Kidney epithelial cell (primary cell): Measurements from ENCODE around the gene ENPP3. TPM values are rescaled to one million over a fixed set of nuclear protein-coding genes. Genes with fewer than 3 reads are reported as not detected.

Source experiments
- DNase-seq: peaks from one replicate; pipeline ENCODE4 v3.0.0-alpha.2; 2010; ENCODE audit warnings: low read depth
- H3K27me3 ChIP-seq: 2 replicates; pipeline ENCODE4 v1.6.0; 2011; ENCODE audit warnings: low read length; ENCODE audit not compliant: control insufficient read depth, insufficient read depth
- H3K36me3 ChIP-seq: 2 replicates; pipeline ENCODE4 v1.5.1; 2011; ENCODE audit warnings: low read length; ENCODE audit not compliant: control insufficient read depth, insufficient read depth
- H3K4me3 ChIP-seq: 2 replicates; pipeline ENCODE4 v1.5.1; 2011; ENCODE audit warnings: low read depth, mild to moderate bottlenecking, control low read depth, low read length
- CTCF ChIP-seq: IDR thresholded peaks from 2 replicates; pipeline ENCODE4 v1.5.1; 2011; ENCODE audit warnings: mild to moderate bottlenecking, moderate library complexity, low read length, control low read depth, inconsistent platforms; ENCODE audit not compliant: insufficient read depth, poor library complexity, severe bottlenecking
- total RNA-seq: library from RNA; depleted of rRNA; stranded (reverse); fragments of >200 nt; gene quantifications from 2 replicates; pipeline ENCODE4 v1.2.3, GENCODE V29; 2015

Gene ENPP3
- total RNA-seq, 1 donor from 2014 or later, result not detected

GRCh38 chr6:131761762-131762067 is 124.6 kb downstream of the ENPP3 start:
- TF ChIP-seq CTCF, result no peak
- Histone ChIP-seq H3K36me3 (no peaks in the 10 kb centered on the region), H3K4me3 (no peak overlapping the region), H3K27me3 (no peaks in the 10 kb centered on the region)
- DNase-seq, result no peak

- DNase-seq, result no peak
- no peaks in the 10 kb centered on the region for H3K36me3 ChIP-seq
- no peak for TF ChIP-seq CTCF
- H3K4me3 ChIP-seq, result no peak overlapping the region
- H3K27me3 ChIP-seq, result no peaks in the 10 kb centered on the region
Measured at GRCh38 chr6:131762984-131763383, 125.9 kb downstream of the ENPP3 start.

GRCh38 chr6:131763749-131764148 is 126.6 kb downstream of the ENPP3 start:
- no peak for TF ChIP-seq CTCF
- Histone ChIP-seq H3K4me3 (no peak overlapping the region), H3K36me3 (no peaks in the 10 kb centered on the region), H3K27me3 (no peaks in the 10 kb centered on the region)
- DNase-seq, result no peak

GRCh38 chr6:131764350-131764749 is 127.2 kb downstream of the ENPP3 start:
- Histone ChIP-seq H3K4me3 (no peak overlapping the region), H3K36me3 (no peaks in the 10 kb centered on the region), H3K27me3 (no peaks in the 10 kb centered on the region)
- TF ChIP-seq CTCF, result no peak
- DNase-seq, result no peak

GRCh38 chr6:131765081-131765803 is 128.1 kb downstream of the ENPP3 start:
- no peak for DNase-seq
- no peak overlapping the region for H3K4me3 ChIP-seq
- H3K36me3 ChIP-seq, result no peaks in the 10 kb centered on the region
- no peak for TF ChIP-seq CTCF
- H3K27me3 ChIP-seq, result no peaks in the 10 kb centered on the region

GRCh38 chr6:131765804-131766135 is 128.7 kb downstream of the ENPP3 start:
- Histone ChIP-seq H3K4me3 (no peak overlapping the region), H3K36me3 (no peaks in the 10 kb centered on the region), H3K27me3 (no peaks in the 10 kb centered on the region)
- DNase-seq, result no peak
- no peak for TF ChIP-seq CTCF
